ENCODE results near the gene TXNDC11. TPM values are rescaled to one million over a fixed set of nuclear protein-coding genes. Genes with fewer than 3 reads are reported as not detected.
A peak's percentile ranks its signal among the peaks of the same experiment; 100 is the strongest.

The TXNDC11 gene
- total RNA-seq, 1 donor from 2014 or later: 29.0 TPM

GRCh38 chr16:11677959-11678881 is 64.4 kb downstream of the TXNDC11 start:
- Histone ChIP-seq H3K36me3 (ENCODE audit: insufficient read depth, low read length) (peaks cover 9% of the 10 kb centered on the region), H3K79me2 (ENCODE audit: insufficient read depth, low read length) (peaks cover 17% of the 10 kb centered on the region), H3K27ac (ENCODE audit: low read depth, low read length) (no peak overlapping the region), H3K27me3 (ENCODE audit: insufficient read depth, low read length) (no peaks in the 10 kb centered on the region), H3K4me2 (ENCODE audit: low read length) (peak overlapping the region; percentile 26), H3K9me3 (ENCODE audit: insufficient read depth, low read depth, low read length) (no peaks in the 10 kb centered on the region), H3K4me1 (ENCODE audit: insufficient read depth, low read length) (peaks cover 35% of the 10 kb centered on the region), H4K20me1 (ENCODE audit: insufficient read depth, low read length) (peaks cover 96% of the 10 kb centered on the region), H3K4me3 (ENCODE audit: insufficient read depth, low read depth, low read length) (no peak overlapping the region), H2AFZ (ENCODE audit: low read depth, low read length) (no peak overlapping the region), H3K9ac (ENCODE audit: low read length) (peak overlapping the region; percentile 23)
- no peak for DNase-seq (ENCODE audit: low read depth)
- peaks cover 27% of the 10 kb centered on the region for H3K36me3 Mint-ChIP-seq (ENCODE audit: low read depth, unreplicated experiment)
- no peak for TF ChIP-seq CTCF (IDR thresholded peaks at IDR 0.05; ENCODE audit: insufficient read depth, low read depth, low read length)
- no peak for TF ChIP-seq EZH2 (IDR thresholded peaks at IDR 0.05; ENCODE audit: insufficient read depth, low read length)
- no peaks in the 10 kb centered on the region for H3K9me3 Mint-ChIP-seq (ENCODE audit: unreplicated experiment)
- H3K27me3 Mint-ChIP-seq (ENCODE audit: low read depth, unreplicated experiment): no peaks in the 10 kb centered on the region
- peak overlapping the region; percentile 54 for H3K4me3 Mint-ChIP-seq (ENCODE audit: unreplicated experiment)
- peak overlapping the region; percentile 69 for H3K27ac Mint-ChIP-seq (ENCODE audit: unreplicated experiment)
- FAIRE-seq: no peak
- peaks cover 50% of the 10 kb centered on the region for H3K4me1 Mint-ChIP-seq (ENCODE audit: low read depth, unreplicated experiment)

GRCh38 chr16:11677451-11677951 is 65.2 kb downstream of the TXNDC11 start:
- peaks cover 25% of the 10 kb centered on the region for H3K79me2 ChIP-seq (ENCODE audit: insufficient read depth, low read length)
- peak overlapping the region; percentile 7 for H3K9ac ChIP-seq (ENCODE audit: low read length)
- FAIRE-seq: no peak
- peaks cover 9% of the 10 kb centered on the region for H3K36me3 ChIP-seq (ENCODE audit: insufficient read depth, low read length)
- H3K4me1 ChIP-seq (ENCODE audit: insufficient read depth, low read length): peaks cover 30% of the 10 kb centered on the region
- H3K4me2 ChIP-seq (ENCODE audit: low read length): peak overlapping the region; percentile 8
- Mint-ChIP-seq H3K4me1 (ENCODE audit: low read depth, unreplicated experiment) (peaks cover 42% of the 10 kb centered on the region), H3K27me3 (ENCODE audit: low read depth, unreplicated experiment) (no peaks in the 10 kb centered on the region), H3K36me3 (ENCODE audit: low read depth, unreplicated experiment) (peaks cover 27% of the 10 kb centered on the region), H3K4me3 (ENCODE audit: unreplicated experiment) (peak overlapping the region; percentile 54), H3K27ac (ENCODE audit: unreplicated experiment) (peak overlapping the region; percentile 69), H3K9me3 (ENCODE audit: unreplicated experiment) (no peaks in the 10 kb centered on the region)
- peaks cover 98% of the 10 kb centered on the region for H4K20me1 ChIP-seq (ENCODE audit: insufficient read depth, low read length)
- H3K4me3 ChIP-seq (ENCODE audit: insufficient read depth, low read depth, low read length): no peak overlapping the region
- no peaks in the 10 kb centered on the region for H3K9me3 ChIP-seq (ENCODE audit: insufficient read depth, low read depth, low read length)
- no peak overlapping the region for H3K27ac ChIP-seq (ENCODE audit: low read depth, low read length)
- no peak for TF ChIP-seq CTCF (IDR thresholded peaks at IDR 0.05; ENCODE audit: insufficient read depth, low read depth, low read length)
- no peak for TF ChIP-seq EZH2 (IDR thresholded peaks at IDR 0.05; ENCODE audit: insufficient read depth, low read length)
- H2AFZ ChIP-seq (ENCODE audit: low read depth, low read length): no peak overlapping the region
- no peak for DNase-seq (ENCODE audit: low read depth)
- no peaks in the 10 kb centered on the region for H3K27me3 ChIP-seq (ENCODE audit: insufficient read depth, low read length)
